COLO668 (cell line): ENCODE data around the gene FAM149A.
A peak's percentile ranks its signal among the peaks of the same experiment; 100 is the strongest.

ENCODE experiments used
- DNase-seq: peaks from one replicate; lab custom pipeline; 2025; ENCODE audit not compliant: unreplicated experiment; lab: John Stamatoyannopoulos, UW

The FAM149A gene

GRCh38 chr4:186104114-186104889 lies at the start of gene FAM149A:
Gene FAM149A, plus strand, starts transcription at chr4:186104704.
- DNase-seq = peak; percentile 88

- no peak for DNase-seq
These were observed 46.1 kb upstream of the FAM149A start for GRCh38 chr4:186058253-186058979.

- DNase-seq = no peak
These were observed 45.6 kb upstream of the FAM149A start for GRCh38 chr4:186058980-186059316.

- no peak for DNase-seq
These were observed 42.6 kb upstream of the FAM149A start for GRCh38 chr4:186061921-186062320.

GRCh38 chr4:186067757-186068385 lies 36.6 kb upstream of the FAM149A start:
- DNase-seq = peak; percentile 72

- no peak for DNase-seq
These were observed 35.7 kb upstream of the FAM149A start, which contains the start of gene TLR3 for GRCh38 chr4:186068581-186069348. Gene TLR3, plus strand, starts transcription at chr4:186069156. Its CDS starts 7,464 bp downstream, at chr4:186076620.

GRCh38 chr4:186069729-186070128 lies 34.8 kb upstream of the FAM149A start:
- no peak for DNase-seq

- no peak for DNase-seq
These were observed 32.0 kb upstream of the FAM149A start for GRCh38 chr4:186072516-186072915.

GRCh38 chr4:186074189-186074588 lies 30.3 kb upstream of the FAM149A start:
- no peak for DNase-seq

- no peak for DNase-seq
These were observed 25.4 kb upstream of the FAM149A start for GRCh38 chr4:186078981-186079638.

GRCh38 chr4:186079694-186080093 lies 24.8 kb upstream of the FAM149A start:
- no peak for DNase-seq

- DNase-seq = no peak
These were observed 23.2 kb upstream of the FAM149A start for GRCh38 chr4:186081202-186081807.

GRCh38 chr4:186082221-186082620 lies 22.3 kb upstream of the FAM149A start:
- DNase-seq = no peak

- no peak for DNase-seq
These were observed 16.0 kb upstream of the FAM149A start for GRCh38 chr4:186088523-186088922.

- DNase-seq = no peak
These were observed 12.2 kb upstream of the FAM149A start for GRCh38 chr4:186092296-186092695.

GRCh38 chr4:186095406-186095805 lies 9.1 kb upstream of the FAM149A start:
- DNase-seq = no peak

GRCh38 chr4:186096681-186097165 lies 7.8 kb upstream of the FAM149A start:
- DNase-seq = no peak

GRCh38 chr4:186097386-186097785 lies 7.1 kb upstream of the FAM149A start:
- no peak for DNase-seq

GRCh38 chr4:186102931-186103330 lies 1.6 kb upstream of the FAM149A start:
- DNase-seq = no peak
